Upper lobe of left lung (tissue), 6 donors: ENCODE measurements around the gene STT3B. TPM values are rescaled to one million over a fixed set of nuclear protein-coding genes. Genes with fewer than 3 reads are reported as not detected.

Experiments used
- ATAC-seq, 2 donors: fragments of 200-7000 bp; cut with Tn5 transposase; one replicate each; pipeline ENCODE4 v1.9.1; 2022; ENCODE audit warnings: mild to moderate bottlenecking in 2 of 2, moderate library complexity in 2 of 2; ENCODE audit not compliant: low FRiP score in 2 of 2
- DNase-seq, 2 donors: peaks; one replicate each; pipeline ENCODE4 v3.0.0-alpha.2; 2019 to 2020
- H3K27ac ChIP-seq, 4 donors: fragments of 200-600 bp; sonication (generic); one replicate each; pipeline ENCODE4 v1.5.1; 2016 to 2019
- H3K27me3 ChIP-seq, 4 donors: fragments of 200-600 bp; sonication (generic); one replicate each; pipeline ENCODE4 v1.5.1; 2017 to 2019
- H3K36me3 ChIP-seq, 4 donors: fragments of 200-600 bp; sonication (generic); one replicate each; pipeline ENCODE4 v1.5.1; 2016 to 2019
- H3K4me1 ChIP-seq, 4 donors: fragments of 200-600 bp; sonication (generic); one replicate each; pipeline ENCODE4 v1.5.1; 2018 to 2019
- H3K4me3 ChIP-seq, 4 donors: fragments of 200-600 bp; sonication (generic); one replicate each; pipeline ENCODE4 v1.5.1; 2017 to 2019; ENCODE audit warnings: mild to moderate bottlenecking in 2 of 4, moderate library complexity in 1 of 4
- H3K9me3 ChIP-seq, 4 donors: fragments of 200-600 bp; sonication (generic); one replicate each; pipeline ENCODE4 v1.5.1; 2018 to 2019
- CTCF ChIP-seq, 6 experiments: fragments of 450-650 bp in 4 of 6; fragments of 200-600 bp in 2 of 6; sonication (generic) in 2 of 6; IDR thresholded peaks; one replicate each; pipeline ENCODE4 v1.5.1; 2016 to 2019; ENCODE audit warnings: antibody characterized with exemption in 6 of 6
- EP300 ChIP-seq, 4 donors: sonication (generic); formaldehyde crosslinking; IDR thresholded peaks; one replicate each; pipeline ENCODE4 v1.5.1; 2017; ENCODE audit warnings: antibody characterized with exemption in 4 of 4, control low read depth in 2 of 4
- POLR2A ChIP-seq, 4 donors: fragments of 450-650 bp; IDR thresholded peaks; one replicate each; pipeline ENCODE4 v1.5.1; 2016 to 2017; ENCODE audit warnings: antibody characterized with exemption in 4 of 4, mild to moderate bottlenecking in 2 of 4
- POLR2AphosphoS5 ChIP-seq, 2 donors: sonication (generic); formaldehyde crosslinking; IDR thresholded peaks; one replicate each; pipeline ENCODE4 v1.5.1; 2017; ENCODE audit warnings: antibody characterized with exemption in 2 of 2
- WGBS, 2 donors: methylation state at CpG; one replicate each; pipeline ENCODE4 v1.1.5; 2017 to 2018; 5-methylcytosine and 5-hydroxymethylcytosine counted together
- total RNA-seq, 6 donors: library from RNA; depleted of rRNA in 4 of 6; stranded (reverse); fragments of >200 nt in 4 of 6; gene quantifications; one replicate each; pipeline versions ENCODE4 v1.1.0 to v1.2.1, GENCODE V29; 2016 to 2021
- donor health status: DM: no; HTN: no; CAD: no; lungs with moderate emphysema.
- donor health status: DM: no; HTN: yes; CAD: no; lungs with severe emphysema.

STT3B gene
- total RNA-seq, 6 donors from 2014 or later = 42.9 to 137 (median 88.8) TPM

GRCh38 chr3:31561891-31562290 lies 29.2 kb downstream of the STT3B start:
- Histone ChIP-seq H3K4me1 (peaks cover 24 to 30% (median 28%) of the 10 kb centered on the region in 4 donors), H3K27ac (no peak overlapping the region), H3K4me3 (no peak overlapping the region), H3K27me3 (no peaks in the 10 kb centered on the region), H3K9me3 (no peaks in the 10 kb centered on the region), H3K36me3 (no peaks in the 10 kb centered on the region)
- ATAC-seq (no peak), DNase-seq (no peak)
- TF ChIP-seq EP300 (IDR thresholded peaks at IDR 0.05) = no peak
- TF ChIP-seq CTCF (IDR thresholded peaks at IDR 0.05) = no peak
- no peak for TF ChIP-seq POLR2AphosphoS5 (IDR thresholded peaks at IDR 0.05)
- TF ChIP-seq POLR2A (IDR thresholded peaks at IDR 0.05) = no peak
- WGBS, 2 donors = 78 to 94% methylated on average over 3 to 4 of the region's 5 CpGs

GRCh38 chr3:31562525-31562924 lies 29.8 kb downstream of the STT3B start:
- H3K27me3 ChIP-seq = no peaks in the 10 kb centered on the region
- WGBS, 2 donors = 86 to 90% methylated on average over 6 to 8 of the region's 8 CpGs
- TF ChIP-seq POLR2AphosphoS5 (IDR thresholded peaks at IDR 0.05) = no peak
- TF ChIP-seq EP300 (IDR thresholded peaks at IDR 0.05) = no peak
- TF ChIP-seq POLR2A (IDR thresholded peaks at IDR 0.05) = no peak
- TF ChIP-seq CTCF (IDR thresholded peaks at IDR 0.05) = no peak
- no peak overlapping the region for H3K27ac ChIP-seq
- peaks cover 24 to 32% (median 29%) of the 10 kb centered on the region in 4 donors for H3K4me1 ChIP-seq
- ATAC-seq (peak in 1 of 2 donors; percentile 30), DNase-seq (peak in 1 of 2 donors; percentile 33)
- H3K36me3 ChIP-seq = no peaks in the 10 kb centered on the region
- no peaks in the 10 kb centered on the region for H3K9me3 ChIP-seq
- H3K4me3 ChIP-seq = no peak overlapping the region

GRCh38 chr3:31565288-31565687 lies 32.6 kb downstream of the STT3B start:
- Histone ChIP-seq H3K27me3 (no peaks in the 10 kb centered on the region), H3K9me3 (no peaks in the 10 kb centered on the region), H3K4me3 (no peak overlapping the region), H3K27ac (no peak overlapping the region), H3K36me3 (no peaks in the 10 kb centered on the region), H3K4me1 (peaks cover 24 to 40% (median 32%) of the 10 kb centered on the region in 4 donors)
- TF ChIP-seq EP300 (IDR thresholded peaks at IDR 0.05) (no peak), POLR2AphosphoS5 (IDR thresholded peaks at IDR 0.05) (no peak), POLR2A (IDR thresholded peaks at IDR 0.05) (no peak), CTCF (IDR thresholded peaks at IDR 0.05) (no peak)
- 8 to 20% methylated on average over 1 of the region's 1 CpG for WGBS, 2 donors
- ATAC-seq (peak in 1 of 2 donors; percentile 72), DNase-seq (no peak)

- Histone ChIP-seq H3K4me1 (peaks cover 23 to 40% (median 31%) of the 10 kb centered on the region in 4 donors), H3K4me3 (no peak overlapping the region), H3K36me3 (no peaks in the 10 kb centered on the region), H3K9me3 (no peaks in the 10 kb centered on the region), H3K27me3 (no peaks in the 10 kb centered on the region), H3K27ac (no peak overlapping the region)
- TF ChIP-seq POLR2A (IDR thresholded peaks at IDR 0.05) (no peak), CTCF (IDR thresholded peaks at IDR 0.05) (peak in 1 of 6 experiments; percentile 15)
- ATAC-seq (no peak), DNase-seq (no peak)
- 85 to 87% methylated on average over 1 of the region's 1 CpG for WGBS, 2 donors
These were observed 34.3 kb downstream of the STT3B start for GRCh38 chr3:31567036-31567435.

GRCh38 chr3:31568649-31569048 lies 35.9 kb downstream of the STT3B start:
- Histone ChIP-seq H3K4me3 (no peak overlapping the region), H3K27me3 (no peaks in the 10 kb centered on the region), H3K27ac (no peak overlapping the region), H3K4me1 (peaks cover 15 to 42% (median 26%) of the 10 kb centered on the region in 4 donors), H3K36me3 (no peaks in the 10 kb centered on the region), H3K9me3 (no peaks in the 10 kb centered on the region)
- DNase-seq (no peak), ATAC-seq (no peak)
- TF ChIP-seq EP300 (IDR thresholded peaks at IDR 0.05) (no peak), CTCF (IDR thresholded peaks at IDR 0.05) (no peak), POLR2A (IDR thresholded peaks at IDR 0.05) (no peak), POLR2AphosphoS5 (IDR thresholded peaks at IDR 0.05) (no peak)
- WGBS, 2 donors = 90 to 100% methylated on average over 1 of the region's 1 CpG
